SKM-1 (cell line): ENCODE results near the gene ZNF639.

ENCODE experiments used
- DNase-seq: peaks from one replicate; lab custom pipeline; 2025; ENCODE audit not compliant: unreplicated experiment; lab: John Stamatoyannopoulos, UW

The ZNF639 gene

DNA sequence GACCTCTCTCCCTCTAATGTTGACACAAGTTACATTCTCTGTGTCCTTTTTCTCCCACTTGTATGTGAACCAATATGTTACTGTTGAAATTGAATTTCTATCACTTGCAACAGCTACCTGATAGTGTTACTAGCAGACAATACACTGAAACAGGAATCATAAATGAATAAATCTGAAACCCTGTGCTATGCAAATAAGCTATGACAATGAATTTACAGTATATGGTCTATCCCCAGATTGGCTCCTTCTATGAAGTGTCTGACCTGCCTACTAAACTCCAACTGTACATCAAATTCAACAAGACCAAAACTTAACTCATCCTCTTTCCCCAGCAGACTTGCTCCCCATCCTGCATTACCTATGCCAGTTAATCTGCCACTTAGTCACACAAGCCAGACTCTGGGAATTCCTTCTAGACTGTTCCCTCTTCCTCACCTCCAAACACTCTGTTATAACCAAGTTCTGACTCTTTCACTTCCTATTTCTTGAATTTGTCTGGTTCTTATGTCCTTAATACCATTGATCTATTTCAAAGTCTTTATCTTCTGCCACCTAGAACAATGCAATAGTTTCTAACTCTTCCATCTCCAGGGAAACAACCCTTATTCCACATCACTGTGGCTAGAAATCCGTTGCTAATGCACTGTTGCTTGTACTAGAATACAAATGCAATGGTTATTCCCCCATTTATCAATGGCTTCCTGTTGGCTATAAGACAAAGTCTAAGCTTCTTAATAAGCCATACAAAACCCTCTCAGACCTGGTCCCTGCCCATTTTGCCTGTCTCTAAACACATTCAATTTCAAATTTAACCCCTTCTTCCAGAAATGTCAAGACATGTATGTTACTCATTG is 13.4 kb upstream of the ZNF639 start:
- DNase-seq = no peak

DNA sequence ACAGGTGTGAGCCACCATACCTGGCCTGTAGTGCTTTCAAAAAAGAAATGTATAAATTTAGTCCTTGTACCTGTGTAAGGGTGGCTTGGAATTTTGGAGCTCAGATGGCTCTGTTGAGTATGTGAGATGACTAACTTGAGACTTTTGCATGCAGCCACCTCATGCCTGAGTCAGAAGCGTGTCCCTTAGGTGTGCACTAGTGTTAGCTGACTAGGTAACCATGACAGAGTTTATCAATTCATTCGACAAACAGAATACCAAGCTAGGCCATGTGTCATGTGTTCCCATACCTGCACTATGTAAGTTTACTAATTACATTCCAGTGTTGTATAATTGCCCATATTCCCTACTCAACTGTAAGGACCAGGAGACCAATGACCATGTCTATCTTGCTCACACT is 4.0 kb upstream of the ZNF639 start:
- DNase-seq = no peak

DNA sequence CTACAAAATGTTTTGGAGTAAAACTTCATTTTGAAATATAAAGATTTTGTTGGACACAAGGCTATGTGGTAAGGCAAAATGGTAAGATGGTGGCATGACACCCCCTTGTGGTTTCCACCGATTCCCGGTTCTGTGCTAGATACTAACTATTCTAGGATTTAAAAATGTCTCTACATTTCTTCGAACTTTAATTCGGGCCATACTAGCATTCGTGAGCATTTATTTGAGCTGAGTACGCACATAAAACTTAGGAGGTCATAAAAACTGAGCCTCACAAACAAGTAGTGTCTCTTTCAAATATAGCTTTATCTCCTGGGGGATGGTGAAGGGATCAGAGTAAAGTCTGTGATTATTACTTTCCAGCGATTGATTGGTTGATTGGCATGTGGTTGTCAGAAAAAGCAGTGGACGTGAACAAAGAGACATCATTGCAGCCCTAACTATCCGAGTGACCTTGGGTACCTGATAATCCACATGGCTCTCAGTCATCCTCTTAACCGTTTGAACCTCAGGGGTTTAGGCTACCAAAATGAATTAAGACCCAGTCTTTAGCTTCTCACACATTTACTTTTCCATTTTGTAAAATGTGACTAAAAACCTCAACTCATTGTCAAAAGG is 1.1 kb upstream of the ZNF639 start:
- DNase-seq = no peak

DNA sequence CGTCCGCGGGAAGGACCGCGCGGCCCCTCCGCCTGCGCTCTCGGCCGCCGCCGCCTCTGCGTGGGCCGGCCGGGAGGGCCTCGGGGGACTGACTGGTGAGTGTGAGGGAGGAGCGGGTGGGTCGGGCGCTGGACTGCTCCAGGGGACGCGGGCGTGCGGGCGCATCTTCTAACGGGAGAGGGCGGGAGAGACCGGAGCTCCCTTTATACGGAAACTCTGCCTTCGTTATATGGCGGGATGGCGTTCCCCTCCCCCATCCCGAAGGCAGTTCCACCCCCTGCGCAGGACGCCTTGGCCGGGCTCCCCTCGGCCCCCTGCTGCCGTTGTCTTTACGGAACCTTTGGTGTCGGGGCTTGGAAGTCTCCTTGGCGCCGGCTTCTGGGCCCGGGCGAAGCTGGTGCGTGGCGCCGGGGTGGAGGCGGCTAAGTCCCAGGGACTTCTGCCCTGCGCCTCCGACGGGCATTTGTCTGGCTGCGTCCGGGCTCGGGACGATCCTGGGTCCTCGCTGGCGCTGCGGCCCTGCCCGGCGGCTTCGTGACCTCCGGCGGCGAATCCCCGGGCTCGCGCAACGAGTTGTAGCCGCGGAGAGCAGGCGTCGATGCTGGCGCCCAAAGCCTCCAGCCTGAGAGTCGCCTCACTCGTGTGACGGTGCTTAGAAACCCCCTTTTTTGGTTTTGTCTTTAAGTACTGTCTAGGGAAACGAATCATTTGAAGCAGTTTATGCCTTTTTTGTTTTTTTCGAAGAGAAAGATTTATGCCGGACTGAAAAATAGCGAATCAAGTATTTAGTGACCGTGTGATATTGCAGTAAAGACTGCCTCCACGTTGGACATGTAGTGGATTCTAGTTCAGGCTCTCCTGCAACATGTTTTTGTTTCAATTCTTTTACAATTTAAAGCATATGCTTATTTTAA is 623 bp downstream of the ZNF639 start:
- no peak for DNase-seq

DNA sequence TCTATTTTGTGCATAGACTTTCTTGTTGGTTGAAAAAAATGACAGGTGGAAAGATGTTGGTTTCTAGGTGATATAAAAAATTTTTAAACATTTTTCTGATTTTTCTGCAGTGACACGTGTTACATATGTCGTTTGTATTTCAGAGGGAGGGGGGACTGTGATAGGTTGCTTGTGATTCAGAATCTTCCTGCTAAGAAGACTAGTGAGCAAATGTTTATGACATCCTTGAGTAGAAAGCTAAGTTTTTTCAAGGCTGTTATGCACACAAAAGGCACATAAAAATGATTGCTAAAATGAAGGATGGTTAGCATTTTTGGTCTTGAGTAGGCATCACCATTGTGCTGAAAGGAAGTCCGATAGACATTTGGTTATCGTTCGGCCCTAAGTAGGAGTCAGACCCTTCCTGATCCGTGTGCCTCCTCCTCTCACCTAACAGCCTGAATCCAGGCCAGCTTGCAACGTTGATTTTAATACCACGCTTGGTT is 1.5 kb downstream of the ZNF639 start:
- DNase-seq = no peak

DNA sequence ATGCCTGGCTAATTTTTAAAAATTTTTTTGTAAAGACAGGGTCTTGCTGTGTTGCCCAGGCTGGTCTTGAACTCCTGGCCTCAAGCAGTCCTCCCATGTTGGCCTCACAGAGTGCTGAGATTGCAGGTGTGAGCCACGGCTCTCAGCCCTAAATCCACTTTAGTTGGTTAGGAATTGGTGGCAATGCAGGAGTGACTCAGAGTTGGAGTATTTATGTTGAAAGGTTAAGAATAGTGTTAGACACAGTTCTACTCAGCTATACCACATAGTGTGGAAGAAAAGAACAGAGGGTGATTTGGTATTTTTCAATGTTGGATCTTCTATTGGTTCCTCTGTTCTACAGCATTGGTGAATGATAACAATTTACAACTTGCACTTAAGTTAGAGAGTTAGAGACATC is 7.6 kb downstream of the ZNF639 start:
- DNase-seq = no peak

DNA sequence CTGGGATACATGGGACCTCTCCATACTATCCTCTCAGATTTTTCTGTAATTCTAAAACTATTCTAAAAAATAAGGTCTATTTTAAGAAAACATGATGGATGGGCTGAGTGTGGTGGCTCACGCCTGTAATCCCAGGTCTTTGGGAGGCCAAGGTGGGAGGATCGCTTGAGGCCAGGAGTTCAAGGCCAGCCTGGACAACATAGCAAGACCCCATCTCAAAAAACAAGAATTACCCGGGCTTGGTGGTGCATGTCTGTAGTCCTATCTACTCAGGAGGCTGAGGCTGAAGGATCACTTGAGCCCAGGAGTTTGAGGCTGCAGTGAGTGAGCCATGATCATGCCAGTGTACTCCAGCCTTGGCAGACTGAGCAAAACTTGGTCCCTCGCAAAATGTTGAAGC is 9.4 kb downstream of the ZNF639 start:
- DNase-seq = no peak

DNA sequence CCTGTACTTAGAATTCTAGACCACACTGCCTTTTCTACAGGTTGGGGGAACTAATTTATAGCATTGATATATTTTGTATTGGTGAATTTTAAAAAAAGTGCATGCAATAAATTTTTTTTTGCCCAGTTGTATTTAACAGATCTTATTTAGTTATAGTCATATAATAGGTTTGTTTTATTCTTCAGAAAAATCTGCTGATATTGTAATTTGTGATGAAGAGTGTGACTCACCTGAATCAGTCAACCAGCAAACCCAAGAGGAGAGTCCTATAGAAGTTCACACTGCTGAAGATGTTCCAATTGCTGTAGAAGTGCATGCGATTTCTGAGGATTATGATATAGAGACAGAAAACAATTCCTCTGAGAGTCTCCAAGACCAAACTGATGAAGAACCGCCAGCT is 10.3 kb downstream of the ZNF639 start:
- DNase-seq = no peak

DNA sequence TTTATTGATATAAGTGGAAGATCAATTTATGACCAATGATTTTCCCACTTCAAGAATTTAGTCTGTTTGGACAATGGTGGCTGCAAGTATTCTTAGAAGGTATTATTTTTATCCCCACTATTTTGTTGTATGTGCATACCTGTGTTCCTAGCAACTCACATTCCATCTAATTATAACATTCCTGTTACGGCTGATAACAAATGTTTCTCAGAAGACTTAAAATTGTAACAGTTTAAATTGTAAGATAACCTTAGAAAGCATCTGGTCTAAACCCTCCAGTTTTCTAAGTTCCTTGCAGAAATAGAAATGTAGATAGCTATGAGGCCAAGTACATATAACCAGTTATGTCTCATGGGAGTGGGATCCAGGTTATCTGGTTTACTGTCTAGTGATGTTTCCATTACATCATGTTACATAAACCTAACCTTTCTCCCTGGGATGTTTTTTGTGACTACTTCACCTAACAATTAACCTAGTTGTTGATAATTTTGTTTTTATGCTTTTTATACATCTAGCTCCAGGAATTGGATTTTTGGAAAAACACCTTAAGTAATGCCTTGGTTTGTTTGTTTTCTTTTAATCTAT is 13.6 kb downstream of the ZNF639 start:
- DNase-seq = no peak

DNA sequence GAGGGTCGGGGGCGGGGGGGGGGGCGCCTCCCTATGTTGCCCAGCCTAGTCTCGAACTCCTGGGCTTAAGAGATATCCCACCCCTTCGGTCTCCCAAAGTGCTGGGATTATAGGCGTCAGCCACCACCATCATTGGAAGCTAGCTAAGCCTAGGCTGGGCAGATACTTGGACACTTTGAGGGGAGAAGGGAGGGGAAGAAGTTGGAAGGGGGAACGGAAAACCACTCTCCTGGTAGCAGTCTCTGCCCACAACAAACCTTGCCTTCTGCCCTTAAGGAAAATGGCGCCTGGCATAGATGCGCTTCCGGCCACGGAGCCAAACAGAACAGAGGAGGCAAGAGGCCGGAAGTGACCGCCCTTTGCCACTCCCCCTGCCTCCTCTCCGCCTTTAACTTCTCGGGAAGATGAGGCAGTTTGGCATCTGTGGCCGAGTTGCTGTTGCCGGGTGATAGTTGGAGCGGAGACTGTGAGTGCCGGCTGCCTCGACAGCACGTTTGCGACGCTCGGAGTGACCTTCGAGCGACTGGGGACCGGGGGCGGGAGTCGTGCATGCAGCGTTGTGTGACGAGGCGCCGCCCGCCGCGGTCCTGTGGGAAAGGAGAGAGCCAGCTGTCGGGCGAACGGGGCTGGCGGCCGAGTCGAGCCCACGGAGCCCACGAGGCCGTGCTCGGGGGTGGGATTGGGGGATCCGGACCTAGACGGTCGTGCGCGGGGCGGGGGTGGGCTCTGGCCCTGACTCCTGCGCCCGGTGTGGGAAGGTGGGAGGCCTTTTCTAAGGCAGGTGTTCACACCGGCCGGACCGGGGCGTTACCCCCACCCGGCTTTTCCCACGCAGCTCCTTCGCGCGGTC is 24.7 kb downstream of the ZNF639 start, which contains the start of gene MFN1:
Gene MFN1, plus strand, starts transcription at position 365 of the 850 bp plus-strand sequence. CDS start 1,143 bp downstream, outside the sequence.
- DNase-seq = peak; percentile 90

DNA sequence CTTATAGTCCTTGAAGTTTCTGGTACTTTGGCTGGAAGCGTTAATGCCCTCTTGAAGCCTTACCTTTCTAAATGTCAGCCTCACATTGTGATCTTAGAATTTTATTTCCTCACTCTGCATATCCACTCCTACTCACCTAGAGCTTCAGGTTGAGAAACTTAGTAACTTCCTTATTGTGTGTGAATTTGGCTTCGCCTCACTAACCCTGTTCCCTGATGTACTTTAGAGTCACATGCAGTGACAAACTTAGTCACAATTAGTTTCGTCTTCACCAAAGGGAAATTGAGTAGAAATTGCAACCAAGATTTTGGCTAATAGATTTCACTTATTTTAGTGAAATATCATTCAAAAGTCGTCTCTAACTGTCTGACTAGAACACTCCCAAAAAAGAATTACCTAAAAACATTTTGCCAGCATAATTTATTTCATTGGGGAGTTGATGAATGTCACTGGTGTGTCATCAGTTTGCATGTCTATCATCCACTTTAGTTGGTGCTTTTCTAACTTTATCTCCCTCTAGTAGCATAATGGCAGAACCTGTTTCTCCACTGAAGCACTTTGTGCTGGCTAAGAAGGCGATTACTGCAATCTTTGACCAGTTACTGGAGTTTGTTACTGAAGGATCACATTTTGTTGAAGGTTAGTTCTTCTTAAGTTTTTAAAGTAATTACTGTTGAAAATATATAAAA is 25.6 kb downstream of the ZNF639 start:
- peak; percentile 54 for DNase-seq

DNA sequence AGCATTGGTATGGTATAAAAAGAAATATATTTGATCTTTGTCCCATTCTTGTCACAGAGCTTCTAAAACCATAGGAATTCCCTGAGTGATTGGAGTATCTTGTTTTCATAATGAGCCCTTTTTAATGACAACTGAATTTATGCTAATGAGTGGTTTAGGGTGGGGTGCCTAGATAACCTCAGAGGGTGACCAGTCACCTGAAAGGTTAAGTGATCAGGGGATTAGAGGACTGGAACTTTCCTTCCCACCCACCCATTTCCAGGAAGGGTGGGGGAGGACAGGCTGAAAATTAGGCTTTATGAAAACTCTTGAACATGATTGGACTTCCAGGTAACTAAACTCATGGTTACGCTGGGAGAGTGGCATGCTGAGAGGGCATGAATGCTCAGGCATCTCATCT is 33.2 kb downstream of the ZNF639 start:
- DNase-seq = no peak

DNA sequence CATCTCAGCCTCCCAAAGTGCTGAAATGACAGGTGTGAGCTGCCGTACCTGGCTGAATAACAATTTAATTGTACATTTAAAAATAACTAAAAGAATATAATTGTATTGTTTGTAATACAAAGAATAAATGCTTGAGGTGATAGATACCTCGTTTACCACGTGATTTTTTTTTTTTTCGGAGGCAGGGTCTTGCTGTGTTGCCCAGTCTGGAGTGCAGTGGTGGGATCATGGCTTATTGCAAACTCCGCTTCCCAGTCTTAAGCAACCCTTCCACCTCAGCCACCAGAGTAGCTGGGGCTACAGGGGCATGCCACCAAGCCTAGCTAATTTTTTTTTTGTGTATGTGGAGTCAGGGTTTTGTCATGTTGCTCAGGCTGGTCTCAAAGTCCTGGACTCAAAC is 40.5 kb downstream of the ZNF639 start:
- DNase-seq = no peak

DNA sequence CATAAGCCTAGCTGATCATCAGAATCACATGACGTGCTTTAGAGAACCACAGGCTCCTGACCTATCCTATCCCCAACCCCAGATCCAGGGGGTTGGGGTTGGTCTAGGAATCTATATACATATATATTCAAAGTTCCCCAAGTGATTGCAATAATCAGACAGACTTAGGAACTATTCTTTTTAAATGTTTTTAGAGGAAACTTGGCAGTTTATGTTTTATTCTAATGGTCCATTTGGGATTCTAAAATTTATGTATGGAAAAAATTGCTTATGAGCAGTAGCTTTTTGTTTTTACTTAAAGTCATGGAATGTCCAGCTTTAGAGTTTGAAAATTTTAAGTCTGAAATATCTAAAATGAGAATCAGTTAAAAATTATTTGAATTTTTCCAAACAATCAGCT is 46.8 kb downstream of the ZNF639 start:
- no peak for DNase-seq

DNA sequence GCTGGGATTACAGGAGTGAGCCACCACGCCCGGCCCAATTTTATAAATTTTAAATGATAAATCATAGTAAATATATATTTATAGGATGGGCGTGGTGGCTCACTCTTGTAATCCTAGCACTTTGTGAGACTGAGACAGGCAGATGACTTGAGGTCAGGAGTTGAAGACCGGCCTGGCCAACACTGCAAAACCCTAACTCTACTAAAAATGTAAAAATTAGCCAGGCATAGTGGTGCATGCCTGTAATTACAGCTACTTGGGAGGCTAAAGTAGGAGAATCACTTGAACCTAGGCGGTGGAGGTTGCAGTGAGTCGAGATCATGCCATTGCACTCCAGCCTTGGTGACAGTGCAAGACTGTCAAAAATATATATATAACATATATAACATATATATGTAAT is 51.1 kb downstream of the ZNF639 start:
- DNase-seq = no peak

DNA sequence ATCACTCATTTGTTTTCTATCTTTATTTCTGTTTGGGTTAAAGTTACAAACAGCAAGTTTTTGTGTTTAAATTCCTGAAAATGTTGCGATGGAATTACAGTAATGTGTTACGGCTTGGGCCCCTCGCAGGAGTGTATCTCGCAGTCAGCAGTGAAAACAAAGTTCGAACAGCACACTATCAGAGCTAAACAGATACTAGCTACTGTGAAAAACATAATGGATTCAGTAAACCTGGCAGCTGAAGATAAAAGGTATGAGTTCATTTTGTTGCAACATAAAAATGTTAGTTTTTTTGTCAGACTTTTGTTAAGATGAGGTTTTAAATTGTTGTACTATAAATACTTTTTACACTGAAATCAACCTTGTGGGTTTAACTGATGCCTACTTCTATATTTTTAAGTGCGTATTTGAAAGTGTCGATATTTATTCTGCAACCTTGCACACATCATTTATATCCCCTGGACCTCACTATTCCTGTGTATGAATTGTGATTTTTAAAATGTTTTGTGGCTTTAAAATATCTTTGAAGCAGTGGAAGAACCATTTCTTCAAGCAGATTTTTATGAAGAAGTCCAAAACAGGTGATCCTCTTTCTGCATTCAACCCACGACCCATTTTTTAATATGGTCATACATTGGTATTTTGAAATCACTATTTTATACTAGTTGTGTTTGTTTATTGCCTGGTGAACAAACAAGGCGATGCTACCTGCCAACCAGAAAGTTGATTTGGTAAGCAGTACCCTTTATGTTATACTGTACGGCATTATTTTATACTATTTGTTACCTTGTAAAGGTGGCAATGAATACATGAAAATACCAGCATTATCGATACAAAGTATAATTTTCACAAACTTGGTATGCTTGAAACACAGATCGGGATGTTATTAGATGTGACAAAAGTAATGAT is 52.5 kb downstream of the ZNF639 start:
- no peak for DNase-seq

DNA sequence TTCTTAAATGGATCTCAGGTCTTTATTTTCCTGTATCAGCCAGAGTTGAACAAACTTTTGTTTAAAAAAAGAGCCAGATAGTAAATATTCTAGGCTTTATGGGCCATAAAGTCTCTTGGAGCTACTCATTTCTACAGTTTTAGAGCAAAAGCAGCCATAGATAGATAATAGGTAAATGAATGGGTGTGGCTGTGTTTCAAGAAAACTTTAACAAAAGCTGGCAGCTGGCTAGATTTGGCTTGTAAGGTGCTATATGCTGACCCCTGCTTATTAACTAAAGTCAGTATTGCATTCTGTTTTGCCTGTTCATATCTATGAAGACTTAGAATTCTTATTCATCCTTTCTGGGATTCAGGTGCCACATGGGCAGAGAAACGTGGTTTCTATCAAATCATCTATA is 53.6 kb downstream of the ZNF639 start:
- no peak for DNase-seq
